HG02870 (cell line): ENCODE results near the gene SIGLEC8.
"Not testable (repeated sequence)": the region's sequence is repeated elsewhere in the genome, so short reads cannot be mapped to it uniquely, and the experiment has no call there.

ENCODE experiments used
- ATAC-seq: cut with Tn5 transposase; IDR thresholded peaks from one replicate; pipeline ENCODE4 v1.9.1; 2021; ENCODE audit warnings: mild to moderate bottlenecking, moderate library complexity; ENCODE audit not compliant: unreplicated experiment

The SIGLEC8 gene

DNA sequence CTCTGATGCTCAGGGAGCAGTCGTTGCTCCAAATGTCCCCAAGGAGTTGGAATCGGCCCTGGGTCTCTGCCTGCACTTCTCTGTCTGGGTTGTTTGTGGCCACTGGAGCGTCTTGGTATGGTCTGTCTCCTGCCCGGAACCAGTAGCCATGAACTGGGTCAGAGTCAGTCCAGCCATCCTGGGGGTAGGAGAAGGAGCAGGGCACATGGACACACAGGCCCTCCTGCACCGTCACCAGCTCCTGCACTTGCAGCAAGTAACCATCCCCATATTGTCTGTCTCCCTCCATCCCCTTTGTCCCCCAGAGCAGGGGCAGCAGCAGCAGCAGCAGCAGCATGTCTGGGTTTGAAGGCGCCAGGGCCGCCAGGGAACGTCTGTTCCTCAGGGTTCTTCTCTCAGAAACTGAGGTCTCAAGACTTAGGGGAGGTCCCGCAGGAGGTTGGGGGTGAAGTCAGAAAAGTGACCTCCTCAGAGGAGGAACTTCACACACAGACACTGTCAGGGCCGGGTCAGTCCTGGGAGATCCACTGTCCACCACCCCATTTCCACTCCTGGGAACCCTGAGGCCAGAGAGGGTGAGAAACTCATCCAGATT, at the start of gene SIGLEC8:
Gene SIGLEC8 (minus strand): TSS at position 404 of the 595 bp plus-strand sequence. CDS start 67 bp downstream, at position 337.
- ATAC-seq, result no peak

DNA sequence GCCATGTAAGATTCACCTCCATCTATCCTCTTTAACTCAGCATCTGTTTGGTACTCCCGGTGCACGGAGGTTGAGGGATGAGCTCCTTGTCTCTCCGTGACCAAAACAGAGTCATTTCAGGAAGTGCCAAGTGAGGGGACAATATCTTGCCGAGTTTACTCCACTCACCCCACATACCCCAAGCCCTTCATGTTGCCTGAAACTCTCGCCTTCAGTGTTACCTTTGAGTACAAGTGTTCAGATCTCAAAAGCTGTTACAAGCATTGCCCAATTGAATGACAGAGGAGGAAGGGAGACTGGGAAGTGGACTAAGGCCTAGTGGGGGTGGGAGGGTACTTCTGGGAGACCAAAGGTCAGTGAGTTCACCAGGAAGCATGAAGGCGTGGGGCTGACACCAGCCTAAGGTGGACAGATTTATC, 49.4 kb upstream of the SIGLEC8 start:
- ATAC-seq, result no peak

DNA sequence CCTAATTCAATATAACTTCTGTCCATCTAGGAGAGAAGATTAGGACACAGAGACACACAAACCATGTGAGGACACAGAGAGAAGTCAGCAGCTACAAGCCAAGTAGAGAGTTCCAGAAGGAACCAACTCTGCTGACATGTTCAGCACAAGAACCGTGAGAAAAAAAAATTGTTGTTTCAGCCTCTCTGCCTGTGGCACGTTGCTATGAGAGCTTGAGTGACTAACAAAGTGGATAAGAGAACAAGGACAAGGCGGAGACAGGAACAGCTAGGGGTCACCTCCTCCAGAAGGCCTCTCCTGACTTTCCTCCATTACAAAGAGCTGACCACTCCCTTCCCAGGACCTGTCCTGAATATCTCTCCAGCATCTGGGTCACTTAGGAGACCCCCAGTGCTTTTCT, 48.9 kb upstream of the SIGLEC8 start:
- ATAC-seq, result no peak

DNA sequence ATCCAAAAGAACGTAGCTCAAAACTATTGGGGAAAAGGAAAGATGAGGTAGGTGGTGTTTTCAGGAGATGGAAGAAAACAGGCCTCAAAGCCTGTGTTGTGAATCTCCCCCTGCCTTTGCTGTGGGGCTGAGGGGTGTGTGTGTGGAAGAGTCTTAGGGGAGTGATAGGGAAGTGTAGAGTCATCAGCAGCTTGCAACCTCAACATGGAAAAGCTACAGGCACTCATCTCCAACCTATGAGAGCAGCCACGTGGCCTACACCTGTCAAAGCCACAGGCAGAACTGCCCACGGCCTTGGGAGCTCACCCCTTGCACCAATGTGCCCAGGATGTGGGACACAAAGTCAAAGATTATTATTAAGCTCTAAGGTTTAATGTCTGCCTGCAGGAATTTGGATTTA, 47.6 kb upstream of the SIGLEC8 start:
- no peak for ATAC-seq

DNA sequence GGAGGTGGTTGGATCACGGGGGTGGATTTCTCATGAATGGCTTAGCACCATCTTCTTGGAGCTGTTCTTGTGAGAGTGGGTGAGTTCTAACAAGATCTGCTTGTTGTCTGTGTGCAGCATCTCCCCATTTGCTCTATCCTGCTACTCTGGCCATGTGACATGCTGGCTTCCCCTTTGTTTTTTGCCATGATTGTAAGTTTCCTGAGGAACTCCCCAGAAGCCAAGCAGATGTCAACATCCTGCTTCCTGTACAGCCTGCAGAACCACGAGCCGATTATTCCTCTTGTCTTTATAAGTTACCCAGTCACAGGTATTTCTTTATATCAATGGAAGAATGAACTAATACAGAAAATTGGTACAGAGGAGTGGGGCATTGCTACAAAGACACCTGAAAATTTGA, 45.6 kb upstream of the SIGLEC8 start:
- ATAC-seq, result no peak

DNA sequence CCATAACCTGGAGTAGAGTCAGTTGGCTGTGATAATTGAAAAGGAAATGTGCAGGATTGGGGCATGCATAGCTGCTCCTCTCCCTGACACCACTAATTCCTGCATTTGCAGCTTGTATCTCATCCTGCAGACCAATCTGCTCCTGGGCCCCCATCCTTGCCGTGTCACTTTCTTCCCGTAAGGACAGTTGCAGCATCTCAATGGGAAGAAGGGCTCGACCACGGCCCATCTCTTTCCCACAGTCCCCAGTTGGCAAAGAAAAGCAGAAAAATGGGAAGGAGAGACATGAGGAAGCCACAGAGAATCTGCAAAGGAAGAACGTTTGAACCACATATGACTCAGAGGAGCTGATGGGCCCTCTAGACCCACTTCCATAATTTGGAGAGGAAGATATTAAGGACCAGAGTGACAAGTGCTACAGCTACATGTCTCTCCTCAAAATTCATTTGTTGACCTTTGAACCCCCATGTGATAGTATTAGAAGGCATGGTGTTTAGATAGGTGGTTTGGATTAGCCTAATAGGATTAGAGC, 45.1 kb upstream of the SIGLEC8 start:
- ATAC-seq, result no peak

DNA sequence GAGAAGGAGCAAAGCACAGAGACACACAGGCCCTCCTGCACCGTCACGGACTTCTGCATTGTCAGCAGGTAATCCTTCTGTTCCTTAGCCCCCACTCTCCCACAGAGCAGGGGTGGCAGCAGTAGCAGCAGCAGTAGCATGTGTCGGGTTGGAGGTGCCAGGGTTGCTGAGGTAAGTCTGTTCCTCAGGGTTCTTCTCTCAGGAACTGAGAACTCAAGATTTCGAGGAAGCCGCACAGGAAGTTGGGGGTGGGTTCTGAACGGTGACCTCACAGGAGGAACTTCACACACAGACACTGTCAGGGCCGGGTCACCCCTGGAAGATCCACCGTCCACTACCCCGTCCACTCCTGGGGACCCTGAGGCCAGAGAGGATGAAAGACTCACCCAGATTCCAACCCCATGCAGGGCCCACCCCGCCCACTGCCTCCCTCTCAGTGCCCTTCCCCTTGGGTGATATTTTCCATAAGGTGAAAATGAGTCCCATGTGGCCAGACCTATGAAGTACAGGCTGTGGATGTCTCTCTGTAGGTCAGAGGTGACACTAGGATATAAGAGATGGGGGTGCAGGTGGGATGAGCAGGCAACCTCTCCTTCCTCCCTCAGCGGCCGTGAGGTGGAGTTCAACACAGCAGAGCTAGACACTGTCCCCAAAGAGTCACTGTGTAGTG, 43.5 kb upstream of the SIGLEC8 start, which contains the start of gene SIGLEC12:
Gene SIGLEC12 (minus strand): TSS at position 207 of the 670 bp plus-strand sequence. CDS start 67 bp downstream, at position 140.
- no peak for ATAC-seq

DNA sequence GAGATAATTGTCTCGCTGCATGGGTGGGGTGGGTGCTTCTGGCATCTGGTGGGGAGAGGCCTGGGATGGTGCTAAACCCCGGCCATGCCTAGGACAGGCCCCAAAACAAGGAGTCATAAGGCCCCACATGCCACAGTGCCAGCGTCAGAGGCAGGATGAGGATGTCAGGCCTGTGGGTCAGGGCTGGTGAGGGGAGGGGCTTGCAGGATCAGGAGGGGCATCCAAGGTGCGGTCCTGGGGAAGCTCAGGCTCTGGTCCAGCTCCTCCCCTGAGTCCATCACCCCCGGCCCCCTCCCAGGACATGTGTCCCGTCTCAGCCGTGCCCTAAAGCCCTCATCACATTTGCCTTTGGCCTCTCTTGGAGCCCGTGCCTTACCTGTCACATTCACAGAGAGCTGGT, 42.7 kb upstream of the SIGLEC8 start:
- not testable (repeated sequence) for ATAC-seq

DNA sequence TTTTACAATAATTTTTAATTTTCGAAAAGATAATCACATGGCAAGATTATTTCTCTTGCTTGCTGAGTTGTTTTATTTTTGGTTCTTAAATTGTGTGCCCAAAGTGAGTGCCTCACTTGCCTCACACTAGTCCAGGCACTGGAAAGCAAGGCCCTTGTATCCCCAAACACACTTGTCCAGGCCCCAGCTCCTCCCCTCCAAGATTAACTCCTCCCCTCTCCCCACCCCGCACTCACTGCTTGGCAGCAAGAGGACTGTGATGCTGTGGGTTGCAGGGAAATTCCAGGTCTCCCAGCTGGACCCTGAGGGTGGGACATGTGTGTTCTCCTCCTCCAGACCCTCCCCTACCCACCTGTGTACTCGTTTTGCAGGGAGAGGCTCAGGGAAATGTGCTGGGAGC, 39.4 kb upstream of the SIGLEC8 start:
- ATAC-seq, result no peak

DNA sequence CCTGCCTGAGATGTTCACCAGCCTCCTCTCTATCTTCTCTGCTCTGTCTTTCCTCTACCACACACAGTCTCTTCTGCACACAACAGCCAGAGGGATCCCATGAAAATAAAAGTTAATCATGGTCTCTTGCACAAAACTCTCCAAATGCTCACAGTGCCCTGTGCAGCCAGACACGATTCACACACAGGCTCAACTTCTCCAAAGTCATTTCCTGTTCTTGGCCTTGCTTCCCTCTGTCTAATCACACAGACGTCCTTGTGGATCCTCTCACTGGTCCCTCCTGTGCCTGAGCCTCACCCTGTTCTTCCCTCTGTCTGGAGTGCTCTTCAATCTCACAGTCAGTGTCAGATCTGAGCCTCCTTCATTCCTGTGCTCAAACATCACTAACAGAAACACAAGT, 35.5 kb upstream of the SIGLEC8 start:
- ATAC-seq, result no peak

DNA sequence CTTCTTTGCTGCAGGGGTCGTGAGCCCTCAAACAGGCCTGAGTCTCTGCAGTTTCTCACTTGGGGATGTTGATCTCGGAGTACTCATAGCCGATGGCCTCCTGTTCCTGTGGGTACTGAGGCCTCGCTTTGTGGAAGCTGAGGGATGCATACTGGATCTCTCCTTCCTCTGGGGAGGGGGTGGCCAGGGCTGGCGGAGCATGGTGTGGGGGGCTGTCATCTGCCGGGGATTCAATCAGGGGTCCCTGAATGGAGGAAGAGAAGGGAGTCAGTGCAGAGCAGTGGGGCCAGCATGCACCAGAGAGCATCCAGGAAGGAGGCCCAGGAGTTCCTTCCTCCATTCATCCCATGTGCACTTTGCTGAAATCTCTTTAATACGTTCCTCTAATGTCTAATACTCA, 33.3 kb upstream of the SIGLEC8 start:
- no peak for ATAC-seq

DNA sequence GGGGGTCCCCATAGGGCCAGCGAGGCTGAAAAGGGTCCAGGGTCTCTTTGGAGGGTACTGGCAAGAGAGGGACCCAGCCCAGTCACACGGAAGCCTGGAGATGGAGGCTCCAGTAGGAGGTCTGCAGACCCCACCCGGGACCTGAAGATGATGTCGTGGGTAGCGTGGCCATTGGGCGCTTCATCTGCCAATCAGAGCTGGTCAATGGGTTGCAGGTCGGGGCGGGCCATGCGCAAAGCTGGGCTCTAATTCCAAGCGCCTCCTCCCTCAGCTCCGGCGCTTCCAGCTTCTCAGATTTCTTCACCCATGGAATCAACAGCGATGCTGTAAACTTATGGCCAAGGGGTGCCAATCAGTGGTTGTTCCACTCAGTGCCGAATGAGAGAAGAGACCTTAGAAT, 32.4 kb upstream of the SIGLEC8 start:
- ATAC-seq, result no peak

DNA sequence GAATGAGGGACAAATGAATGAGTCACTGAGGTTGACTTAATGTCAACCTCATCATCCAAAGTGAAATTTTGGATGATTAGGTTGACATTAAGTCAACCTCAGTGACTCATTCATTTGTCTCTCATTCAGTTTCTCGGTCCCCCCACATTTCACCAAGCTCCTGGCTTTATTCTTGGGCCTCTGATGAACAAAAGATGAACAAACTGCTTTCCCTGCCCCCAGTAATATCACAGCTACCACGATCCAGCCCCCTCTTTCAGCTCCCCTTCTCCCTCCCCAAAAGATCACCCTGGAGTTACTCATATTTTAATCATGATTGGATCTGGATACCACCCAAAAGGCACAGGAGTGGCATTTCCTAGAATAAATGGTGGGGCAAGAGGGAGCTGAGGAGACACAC, 30.9 kb upstream of the SIGLEC8 start:
- no peak for ATAC-seq

DNA sequence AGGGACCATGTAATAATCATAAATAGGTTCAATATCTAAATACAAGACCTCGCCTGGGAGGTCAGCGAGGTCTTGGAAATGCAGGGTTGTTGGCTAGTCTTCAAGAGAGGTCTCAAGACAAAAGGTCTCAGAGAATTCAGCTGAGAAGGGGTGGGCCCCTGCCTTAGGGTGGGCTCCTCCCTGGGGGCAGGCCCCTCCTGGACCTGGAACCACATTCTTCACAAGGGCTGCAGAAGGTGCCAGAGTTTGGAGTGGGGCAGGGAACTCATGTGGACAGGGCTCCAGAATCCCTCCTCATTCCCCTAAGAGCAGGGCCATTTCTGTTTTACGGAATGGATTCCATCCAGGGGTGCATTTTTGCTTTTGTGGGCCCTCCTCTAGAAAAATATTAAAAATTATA, 30.2 kb upstream of the SIGLEC8 start:
- no peak for ATAC-seq

DNA sequence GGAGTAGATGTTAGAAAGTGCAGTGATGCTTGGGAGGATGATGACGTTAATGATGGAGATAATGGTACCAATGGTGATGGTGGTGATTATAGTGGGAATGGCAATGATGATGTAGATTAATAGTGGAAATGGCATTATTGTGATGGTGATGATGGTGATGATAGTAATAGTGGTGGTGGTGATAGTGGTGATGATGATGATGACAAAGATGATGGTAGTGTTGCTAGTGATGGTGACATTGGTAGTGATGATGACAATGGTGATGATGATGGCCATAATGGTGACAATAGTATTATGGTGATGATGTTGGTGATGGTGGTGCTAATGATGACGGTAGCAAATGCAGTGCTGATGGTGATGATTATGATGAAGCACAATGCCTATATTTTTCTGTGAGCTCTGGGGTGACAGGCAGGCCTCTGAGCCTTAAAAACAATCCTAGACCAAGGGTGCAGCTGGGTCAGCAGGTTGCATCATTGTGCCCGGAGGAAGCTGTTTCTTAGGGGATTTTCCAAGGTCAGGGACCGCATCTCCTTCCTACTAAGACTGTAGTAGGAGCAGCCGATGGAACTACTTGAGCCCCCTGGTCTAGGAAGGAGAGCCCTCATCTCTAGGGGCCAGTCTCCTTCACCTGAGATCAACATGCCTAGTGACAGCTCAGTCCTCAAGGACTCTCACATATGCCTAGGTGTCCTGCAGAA, 27.9 kb upstream of the SIGLEC8 start:
- no peak for ATAC-seq

DNA sequence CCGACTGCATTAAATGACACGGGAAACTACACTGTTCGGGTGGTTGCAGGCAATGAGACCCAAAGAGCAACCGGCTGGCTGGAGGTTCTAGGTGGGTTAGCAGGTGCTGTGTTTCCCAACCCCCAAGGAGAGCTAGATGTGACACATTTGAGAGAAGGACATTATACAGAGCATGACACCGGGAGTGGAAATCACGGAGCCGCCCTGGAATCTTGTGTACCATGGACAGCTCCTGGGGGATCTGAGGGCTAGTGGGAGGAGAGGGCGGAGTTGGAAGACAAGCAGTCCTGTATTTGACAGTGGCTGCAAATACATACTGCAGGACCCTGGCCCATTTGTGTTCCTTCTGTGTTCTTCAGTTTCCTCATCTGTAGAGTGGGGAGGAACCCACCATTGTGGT, 22.3 kb upstream of the SIGLEC8 start:
- ATAC-seq, result no peak

DNA sequence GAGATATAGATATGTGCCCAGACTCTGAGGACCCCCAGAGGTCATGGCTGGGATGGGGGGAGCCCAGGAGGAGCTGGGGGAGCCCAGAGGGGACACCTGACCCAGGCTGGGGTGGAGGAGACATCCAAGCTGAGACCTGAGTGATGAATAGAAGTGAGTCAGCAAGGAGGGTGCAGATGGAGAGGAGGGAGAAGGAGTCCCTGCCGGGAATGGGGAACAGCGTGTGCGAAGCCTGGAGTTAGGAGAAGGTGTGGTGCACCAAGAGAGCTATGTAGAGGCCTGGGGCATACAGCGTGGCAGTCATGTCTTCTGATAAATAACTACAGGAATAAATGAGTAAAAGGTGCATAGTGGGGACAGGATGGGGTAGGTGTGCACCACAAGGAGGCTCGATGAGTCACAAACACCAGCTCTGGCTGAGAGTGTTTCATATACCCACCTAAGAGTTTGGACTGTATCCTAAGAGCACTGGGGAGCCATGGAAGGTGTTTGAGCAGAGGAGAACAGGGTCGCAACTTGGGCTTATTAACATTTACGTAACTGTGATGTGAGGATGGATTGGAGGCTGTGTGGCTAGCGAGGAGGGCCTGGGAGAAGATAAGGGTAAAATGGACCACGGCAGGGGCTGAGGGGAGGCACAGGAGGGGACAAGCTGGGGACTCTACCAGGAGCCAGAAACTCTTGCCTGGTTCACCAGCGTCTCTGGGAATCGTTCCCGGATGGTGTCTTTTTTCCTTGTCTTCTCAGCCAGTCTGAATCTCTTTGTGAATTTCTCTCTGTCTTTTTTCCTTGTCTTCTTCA, 21.5 kb upstream of the SIGLEC8 start:
- no peak for ATAC-seq

DNA sequence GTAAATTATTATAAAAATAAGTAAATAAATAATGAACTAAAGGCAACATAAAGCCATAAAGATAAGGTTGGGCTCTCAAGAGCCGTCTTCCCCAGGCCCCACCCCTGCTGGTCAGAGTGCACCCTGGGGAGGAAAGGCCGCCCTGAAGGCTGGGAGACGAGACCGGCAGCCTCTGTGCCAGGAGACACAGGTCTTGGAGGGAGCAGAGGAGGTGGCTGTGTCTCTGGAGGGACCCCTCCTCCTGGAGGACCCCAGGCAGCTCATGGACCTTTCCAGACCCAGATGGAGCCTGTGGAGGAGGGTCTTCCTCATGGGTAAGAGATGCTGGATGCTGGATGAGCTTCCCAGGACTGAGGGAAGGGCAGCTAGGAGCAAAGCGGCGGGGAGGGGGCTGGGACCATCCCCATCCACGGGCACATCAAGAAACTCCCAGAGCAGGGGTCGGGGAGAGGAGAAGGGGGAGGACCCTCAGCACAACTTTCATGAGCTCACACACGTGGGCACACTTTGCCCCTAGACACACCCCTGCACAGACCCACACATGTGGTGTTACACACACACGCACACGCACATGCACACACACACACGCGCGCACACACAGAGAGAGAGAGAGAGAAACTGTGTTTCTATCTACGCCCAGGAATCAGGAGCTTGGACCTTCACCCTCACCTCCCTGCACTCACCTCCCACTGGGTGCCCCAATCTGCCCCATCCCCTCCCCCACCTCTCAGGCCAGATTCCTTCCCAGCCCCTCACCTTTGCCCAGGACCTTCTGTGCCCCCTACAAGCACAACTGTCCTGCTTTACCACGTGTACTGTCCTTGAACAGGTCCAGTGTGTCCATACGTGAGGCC, 20.4 kb upstream of the SIGLEC8 start, which contains the start of gene CEACAM18:
Gene CEACAM18 (plus strand): TSS at position 159 of the 854 bp plus-strand sequence.
- ATAC-seq, result no peak

DNA sequence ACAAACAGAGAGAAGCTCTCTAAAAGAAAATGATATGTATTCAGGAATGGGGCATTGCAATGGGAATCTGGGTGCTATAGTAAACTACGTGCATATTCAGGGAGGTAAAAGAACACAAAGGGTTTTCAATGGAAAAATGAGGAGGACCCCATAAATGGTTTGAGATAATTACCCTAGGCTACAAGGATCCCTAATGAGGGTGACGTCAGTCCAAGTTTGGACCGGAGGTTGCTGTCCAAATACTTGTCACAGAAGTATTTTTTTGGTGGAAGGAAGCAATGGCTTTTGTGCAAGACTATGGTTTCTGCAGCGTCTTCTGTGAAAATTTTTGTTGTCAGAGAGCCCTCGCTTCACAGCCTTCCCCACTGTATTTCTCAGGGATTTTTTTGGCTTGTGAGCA, 19.1 kb upstream of the SIGLEC8 start:
- ATAC-seq, result no peak

DNA sequence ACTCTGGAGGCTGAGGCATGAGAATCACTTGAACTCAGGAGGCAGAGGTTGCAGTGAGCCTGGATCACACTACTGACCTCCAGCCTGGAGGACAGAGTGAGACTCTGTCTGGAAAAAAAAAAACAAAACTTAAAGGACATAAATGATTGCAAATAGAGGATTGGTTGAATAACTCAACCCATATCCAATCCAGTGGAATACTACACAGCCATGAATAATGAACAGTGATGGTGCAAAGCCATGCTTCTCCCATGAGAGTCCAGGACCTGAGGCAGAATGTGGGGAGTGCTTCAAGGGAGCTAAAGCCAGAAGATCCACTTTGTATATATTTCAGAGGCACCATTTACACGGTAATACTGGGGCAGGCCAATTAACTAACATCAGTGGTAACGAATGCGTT, 17.9 kb upstream of the SIGLEC8 start:
- no peak for ATAC-seq
